GM12892 (cell line): ENCODE results near the gene POMGNT1.

Experiments
- POLR2A ChIP-seq: IDR thresholded peaks from 2 replicates; pipeline ENCODE4 v1.6.1; 2011; ENCODE audit warnings: low read depth, low read length, control low read depth
- POLR2AphosphoS5 ChIP-seq: IDR thresholded peaks from 2 replicates; pipeline ENCODE4 v1.6.1; 2011; ENCODE audit warnings: low read depth, low read length, control low read depth

DNA sequence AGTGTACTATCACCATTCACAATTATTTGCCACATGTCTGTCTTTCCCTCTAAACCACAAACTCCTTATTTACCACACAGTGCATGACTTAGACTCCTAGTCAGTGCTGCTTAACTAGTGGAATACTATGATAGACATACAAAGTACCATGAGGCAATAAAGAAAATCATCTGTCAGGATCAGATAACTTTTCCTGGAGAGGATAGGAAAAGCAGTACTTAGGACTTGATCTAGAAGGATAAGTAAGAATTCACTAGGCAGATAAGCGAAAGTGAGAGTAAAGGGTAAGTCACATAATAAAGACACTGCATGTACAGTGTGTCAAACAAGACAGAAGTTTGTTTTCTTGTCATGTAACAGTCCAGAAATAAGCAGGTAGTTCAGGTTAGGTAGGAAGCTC lies 44.5 kb downstream of the POMGNT1 start:
- TF ChIP-seq POLR2A, result no peak
- TF ChIP-seq POLR2AphosphoS5, result no peak
